HG03095 (cell line): ENCODE results near the gene IL26.
A peak's percentile ranks its signal among the peaks of the same experiment; 100 is the strongest.
"Not testable (repeated sequence)": the region's sequence is repeated elsewhere in the genome, so short reads cannot be mapped to it uniquely, and the experiment has no call there.

ENCODE experiments used
- ATAC-seq: cut with Tn5 transposase; IDR thresholded peaks from one replicate; pipeline ENCODE4 v1.9.1; 2021; ENCODE audit warnings: moderate library complexity; ENCODE audit not compliant: unreplicated experiment

The IL26 gene

DNA sequence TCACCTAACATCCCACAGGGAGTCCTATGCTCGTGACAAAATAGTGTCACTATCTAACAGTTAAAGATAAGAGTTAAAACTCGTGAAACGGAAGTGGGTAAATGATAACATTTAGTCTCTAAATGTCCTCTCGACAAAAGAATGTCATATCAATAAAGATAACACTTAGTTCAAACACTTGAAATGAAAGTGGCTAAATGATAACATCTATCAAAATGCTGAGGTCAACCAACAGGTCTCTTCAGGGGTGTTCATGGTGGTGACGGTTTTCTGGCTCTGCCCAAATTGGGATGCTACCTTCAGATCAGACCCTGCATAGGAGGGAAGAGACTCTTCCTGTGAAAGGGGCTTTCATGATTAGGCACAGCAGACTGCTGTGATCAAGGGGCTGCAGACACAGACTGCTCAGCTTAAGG is 22.1 kb downstream of the IL26 start:
- ATAC-seq = no peak

DNA sequence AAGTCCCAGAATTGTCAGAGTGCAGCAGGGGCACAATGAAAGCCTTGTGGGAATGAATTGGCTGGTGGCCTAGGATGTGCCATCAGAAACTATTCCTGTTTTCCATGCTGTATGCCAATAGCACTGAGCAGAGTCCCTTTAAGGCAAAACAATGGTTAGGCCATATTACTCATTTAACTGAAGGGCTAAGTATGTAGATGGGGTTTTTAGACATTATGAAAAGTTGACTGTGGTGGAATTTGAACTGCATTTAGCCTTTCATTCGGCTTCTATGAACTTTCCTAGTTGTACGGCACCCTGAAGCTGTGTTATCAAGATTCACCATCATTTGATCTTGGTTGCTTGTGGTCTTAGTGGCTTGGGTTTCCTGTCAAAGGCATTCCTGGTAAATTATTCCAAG is 24.8 kb downstream of the IL26 start:
- no peak for ATAC-seq

DNA sequence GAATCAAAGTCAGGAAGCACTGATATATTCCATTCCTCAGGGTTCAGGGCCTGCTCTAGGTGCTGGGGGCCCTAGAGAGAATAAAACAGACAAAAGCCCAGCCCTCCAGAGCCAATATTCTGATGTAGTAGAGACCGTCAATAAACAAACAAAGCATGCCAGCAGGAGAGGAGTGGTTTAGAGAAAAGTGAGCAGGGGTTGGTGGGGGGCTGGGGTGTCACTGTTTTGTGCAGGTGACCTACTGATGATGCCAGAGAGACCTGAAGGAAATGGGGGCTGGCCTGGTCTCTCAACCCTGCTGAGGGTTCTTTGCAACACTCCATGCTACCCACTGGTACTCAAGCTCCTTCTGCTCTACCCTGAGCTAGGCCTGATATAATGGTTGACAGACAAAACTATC is 26.5 kb downstream of the IL26 start:
- ATAC-seq = no peak

- no peak for ATAC-seq
Observed at GRCh38 chr12:68198507-68199086, 27.0 kb downstream of the IL26 start.

- no peak for ATAC-seq
Observed at GRCh38 chr12:68190301-68190700, 35.3 kb downstream of the IL26 start.

DNA sequence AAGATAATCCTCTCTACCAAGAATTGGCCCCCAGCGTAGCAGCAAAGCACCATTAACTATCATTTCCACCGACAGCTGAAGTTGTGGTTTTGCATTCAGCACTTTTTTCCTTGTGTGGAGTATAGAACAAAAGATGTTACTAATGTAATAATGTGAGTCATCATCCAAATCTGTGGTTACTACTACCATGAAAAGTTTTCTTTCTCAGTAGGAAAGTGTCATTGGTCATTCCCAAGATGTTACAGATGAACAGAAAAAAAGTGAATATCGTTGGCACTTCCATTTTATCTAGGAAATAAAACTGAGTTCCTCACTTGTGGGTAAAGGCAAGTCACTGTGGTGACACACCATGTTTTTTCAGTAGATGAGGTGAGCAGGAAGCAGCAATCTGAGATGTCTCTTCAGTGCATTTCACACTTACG is 35.8 kb downstream of the IL26 start:
- no peak for ATAC-seq

GRCh38 chr12:68185598-68185997 is 40.0 kb downstream of the IL26 start:
- ATAC-seq = no peak

DNA sequence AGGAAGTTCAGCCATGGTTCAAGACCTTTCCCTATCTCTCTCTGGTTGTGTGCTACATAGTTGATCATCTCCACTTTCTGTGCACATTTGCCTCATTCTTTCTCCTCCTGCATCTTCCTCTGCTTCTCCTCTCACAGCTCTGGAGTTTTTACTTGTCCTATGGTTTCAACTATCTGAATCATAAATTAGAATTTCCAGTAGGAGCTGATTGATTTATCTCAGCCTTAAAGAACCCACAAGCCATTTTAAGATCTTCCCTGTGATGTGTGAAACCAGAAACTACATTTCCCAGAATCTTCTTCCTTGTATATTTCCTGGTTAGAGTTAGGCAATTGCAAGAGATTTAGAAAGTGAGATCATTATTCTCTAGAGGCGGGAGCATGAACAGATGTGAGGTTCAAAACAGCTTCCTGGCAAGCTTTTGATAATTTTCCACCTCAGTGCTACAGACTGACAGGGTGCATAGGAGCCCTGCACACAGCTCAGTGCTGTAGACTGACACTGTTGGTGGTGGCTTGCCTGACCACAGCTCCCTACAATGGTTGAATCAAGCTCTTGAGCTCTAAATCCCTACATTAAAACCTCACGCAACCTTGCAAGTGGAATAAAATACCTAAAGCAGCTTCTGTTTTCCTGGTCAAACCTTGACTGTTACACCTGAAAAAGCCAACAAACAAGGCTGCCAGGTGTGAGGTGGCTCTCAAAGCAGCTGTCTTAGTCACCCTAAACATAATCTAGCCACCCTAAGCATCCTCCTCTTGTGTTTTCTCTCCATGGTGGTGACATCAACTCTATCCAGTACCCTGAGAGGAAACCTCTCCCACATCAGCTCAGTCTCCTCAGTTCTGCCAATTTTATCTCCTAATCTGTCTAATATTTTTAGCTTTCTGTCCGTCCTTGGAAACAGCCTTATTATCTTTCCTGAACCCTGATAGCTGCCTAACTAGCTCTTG is 44.5 kb downstream of the IL26 start:
- ATAC-seq = no peak

GRCh38 chr12:68178774-68179439 is 46.7 kb downstream of the IL26 start:
- ATAC-seq = no peak

- no peak for ATAC-seq
Observed at GRCh38 chr12:68178184-68178583, 47.4 kb downstream of the IL26 start.

DNA sequence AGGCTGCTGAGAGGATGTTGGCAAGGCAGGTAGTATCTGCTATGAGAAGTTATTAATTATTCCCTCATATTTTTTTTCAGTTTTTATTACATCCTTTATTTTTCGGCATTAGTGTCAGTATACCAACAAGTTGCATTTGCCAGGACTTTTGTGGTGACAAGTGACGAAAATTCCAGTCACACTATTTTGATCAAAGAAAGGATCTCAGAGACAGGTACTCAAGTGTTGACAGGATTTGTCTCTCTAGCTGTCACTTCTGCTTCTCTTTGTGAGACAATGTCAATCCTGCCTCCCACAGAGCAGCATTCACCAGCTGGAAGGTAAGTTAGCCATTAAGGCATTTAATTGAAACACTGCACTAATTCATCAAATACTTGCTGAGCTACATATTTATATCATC is 48.0 kb downstream of the IL26 start:
- no peak for ATAC-seq

DNA sequence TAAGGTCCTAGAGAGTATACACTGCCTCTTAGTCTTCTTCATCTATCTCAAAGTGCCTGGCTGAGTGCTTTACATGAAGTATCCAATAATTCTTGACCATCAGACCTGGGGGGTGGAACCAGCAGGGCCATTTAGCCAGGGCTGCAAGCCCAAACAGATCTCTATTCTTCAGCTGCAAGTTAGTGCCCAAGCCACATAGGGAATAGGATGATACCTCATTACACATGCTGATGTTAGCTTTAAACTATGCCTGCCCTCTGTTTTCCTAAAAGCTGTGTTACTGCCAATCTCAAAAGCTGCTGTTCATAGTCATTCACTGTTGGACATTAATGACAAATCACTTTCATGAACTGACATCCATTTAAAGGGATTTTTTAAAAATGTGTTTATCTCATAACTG is 49.4 kb downstream of the IL26 start:
- ATAC-seq = no peak

DNA sequence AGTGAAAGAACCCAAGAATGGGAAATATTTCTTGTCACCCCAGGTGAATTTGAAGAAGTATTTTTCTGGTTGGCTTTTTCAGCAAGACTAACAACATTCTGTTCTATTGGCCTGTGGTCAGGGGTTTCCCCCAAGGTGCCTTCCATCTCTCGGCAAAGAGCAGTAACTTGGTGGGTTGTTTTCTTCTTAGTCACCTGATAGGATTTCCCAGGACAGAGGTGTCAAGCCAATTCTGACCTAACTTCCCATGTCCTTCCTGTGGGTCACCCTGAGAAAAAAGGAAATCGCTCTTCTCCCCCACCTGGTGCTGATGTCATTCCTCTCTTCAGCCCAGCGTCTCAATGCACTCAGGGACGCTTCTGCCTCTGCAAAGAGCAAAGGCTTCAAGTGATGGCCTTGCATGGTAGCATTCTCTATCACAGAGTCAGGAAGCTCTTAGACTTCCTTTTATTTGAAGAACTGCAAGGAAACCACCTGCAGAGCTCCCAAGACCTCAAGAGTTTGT is 50.0 kb downstream of the IL26 start:
- ATAC-seq = peak; percentile 88

DNA sequence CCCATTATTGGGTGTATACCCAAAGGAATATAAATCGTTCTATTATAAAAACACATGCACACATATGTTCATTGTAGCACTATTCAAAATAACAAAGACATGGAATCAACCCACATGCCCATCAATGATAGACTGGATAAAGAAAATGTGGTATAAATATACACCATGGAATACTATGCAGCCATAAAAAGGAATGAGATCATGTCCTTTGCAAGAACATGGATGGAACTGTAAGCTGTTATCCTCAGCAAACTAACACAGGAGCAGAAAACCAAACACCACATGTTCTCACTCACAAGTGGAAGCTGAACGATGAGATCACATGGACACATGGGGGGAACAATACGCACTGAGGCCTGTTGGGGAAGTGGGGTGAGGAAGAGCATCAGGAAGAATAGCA is 50.8 kb downstream of the IL26 start:
- ATAC-seq = not testable (repeated sequence)

DNA sequence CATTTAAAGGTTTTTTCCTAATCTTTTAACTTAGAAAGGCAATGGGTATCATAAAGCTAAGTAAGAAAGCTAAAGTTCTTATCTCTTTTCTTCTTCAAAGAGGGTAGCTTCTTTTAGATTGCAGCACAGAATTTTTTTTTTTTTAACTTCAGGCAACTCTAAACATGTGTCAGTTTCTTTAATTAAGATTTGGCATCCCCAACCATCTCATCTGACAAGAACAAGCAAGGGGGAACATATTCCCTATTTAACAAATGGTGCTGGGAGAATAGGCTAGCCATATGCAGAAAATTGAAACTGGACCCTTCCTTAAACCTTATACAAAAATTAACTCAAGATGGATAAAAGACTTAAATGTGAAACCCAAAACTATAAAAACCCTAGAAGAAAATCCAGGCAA is 51.8 kb downstream of the IL26 start:
- no peak for ATAC-seq

DNA sequence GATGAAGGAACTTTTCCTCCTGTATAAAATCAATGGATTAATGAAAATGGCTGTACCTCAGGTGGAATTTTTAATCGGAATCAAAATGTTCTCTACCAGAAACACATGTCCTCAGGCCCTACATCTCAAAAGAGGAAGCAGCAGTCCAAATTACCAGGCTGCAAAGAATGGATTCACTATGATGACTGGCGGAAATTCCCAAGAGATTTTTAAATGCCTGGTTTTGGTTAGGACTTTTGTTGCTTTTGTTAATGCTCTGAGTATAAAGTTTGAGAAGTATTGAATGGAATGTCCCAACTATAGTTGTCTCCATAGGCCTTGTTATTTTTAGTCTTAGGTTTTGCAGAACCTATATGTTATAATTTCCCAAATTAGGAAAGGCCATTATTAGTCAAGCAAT is 54.9 kb downstream of the IL26 start:
- no peak for ATAC-seq

GRCh38 chr12:68169213-68169889 is 56.3 kb downstream of the IL26 start:
- no peak for ATAC-seq

DNA sequence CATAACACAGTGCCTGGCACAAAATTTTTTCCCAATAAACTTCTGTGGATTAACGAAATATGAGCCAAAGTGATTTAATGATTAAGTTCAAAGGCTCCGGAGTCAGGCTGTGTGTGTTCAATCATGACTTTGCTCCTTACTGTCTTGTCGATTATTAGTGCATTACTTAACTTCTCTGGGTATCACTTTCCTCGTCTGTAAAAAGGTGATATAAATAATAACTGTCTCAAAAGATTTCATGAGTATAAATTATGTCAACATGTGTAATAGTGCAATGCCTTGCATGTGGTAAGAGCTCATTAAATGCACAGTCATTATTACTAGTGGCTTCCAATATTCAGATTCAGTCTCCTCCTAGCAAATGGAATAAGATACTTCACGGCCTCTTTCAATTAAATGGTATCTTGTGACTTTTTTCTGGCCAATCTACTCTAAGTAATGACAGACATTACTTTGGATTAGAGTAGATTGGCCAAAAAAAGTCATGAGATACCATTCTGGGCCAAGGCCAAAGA is 59.2 kb downstream of the IL26 start:
- ATAC-seq = no peak

DNA sequence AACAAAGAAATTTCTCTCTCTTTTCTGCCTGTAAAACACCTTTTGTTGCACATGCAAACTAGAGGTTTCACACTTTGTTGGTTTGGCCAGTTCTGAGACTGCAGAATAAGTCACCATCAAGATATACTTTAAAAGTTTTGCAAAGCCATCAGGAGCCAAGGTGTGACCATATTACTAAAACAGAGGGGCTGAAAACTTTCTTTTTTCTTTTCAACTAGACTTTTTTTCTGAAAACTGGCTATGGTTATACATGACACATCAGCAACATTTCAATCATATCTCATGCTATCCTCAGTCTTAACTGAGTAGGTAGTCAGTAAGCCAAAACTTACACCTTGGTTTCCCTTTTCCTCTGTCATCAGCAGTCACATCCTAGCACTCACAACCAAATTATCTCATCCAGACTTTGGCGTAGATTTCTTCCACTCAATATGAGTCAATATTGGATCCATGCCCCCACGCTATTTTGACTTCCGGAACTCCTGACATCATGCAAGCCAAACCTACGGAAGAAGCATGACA is 62.0 kb downstream of the IL26 start:
- peak; percentile 68 for ATAC-seq

DNA sequence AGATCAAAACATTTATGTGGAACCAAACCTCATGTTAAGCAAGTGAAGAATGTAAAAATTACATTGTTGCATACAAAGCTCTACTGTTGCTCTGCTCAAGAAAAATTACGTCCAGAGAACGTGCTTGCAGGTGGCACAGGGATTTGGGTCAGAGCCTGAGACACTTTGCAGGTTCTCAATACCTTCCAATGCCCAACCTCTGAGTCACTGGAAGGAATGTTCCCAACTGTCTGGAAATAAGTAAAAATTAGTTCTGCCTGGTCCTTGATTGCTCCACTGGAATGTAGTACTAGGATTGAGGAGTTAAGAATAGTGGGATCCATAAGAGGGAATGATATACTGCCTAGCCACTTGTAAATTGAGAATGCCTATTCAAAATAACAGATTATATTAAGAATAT is 63.2 kb downstream of the IL26 start:
- no peak for ATAC-seq
